Mesendoderm (in vitro differentiated cells): ENCODE data around the gene AKAP8.
"Not testable (repeated sequence)": the region's sequence is repeated elsewhere in the genome, so short reads cannot be mapped to it uniquely, and the experiment has no call there.

Experiments
- DNase-seq: peaks from one replicate; pipeline ENCODE4 v3.0.0; 2013
- H2AK5ac ChIP-seq: 2 replicates; pipeline ENCODE4 v1.6.1; 2013; ENCODE audit warnings: low read length, inconsistent platforms
- H2BK120ac ChIP-seq: 2 replicates; pipeline ENCODE4 v1.6.1; 2013; ENCODE audit warnings: low read depth, mild to moderate bottlenecking, low read length, moderate library complexity, mixed read lengths
- H2BK15ac ChIP-seq: replicated peaks from 2 replicates; pipeline ENCODE4 v1.6.1; 2013; ENCODE audit warnings: low read depth, mild to moderate bottlenecking, moderate library complexity
- H2BK5ac ChIP-seq: 2 replicates; pipeline ENCODE4 v1.6.1; 2013; ENCODE audit warnings: low read length, inconsistent platforms
- H3K18ac ChIP-seq: 2 replicates; pipeline ENCODE4 v1.6.1; 2013; ENCODE audit warnings: mild to moderate bottlenecking, low read length, mixed read lengths
- H3K23ac ChIP-seq: one replicate; pipeline ENCODE4 v1.6.1; 2013; ENCODE audit warnings: low read length
- H3K27ac ChIP-seq: 2 replicates; pipeline ENCODE4 v1.5.1; 2013; ENCODE audit warnings: low read depth, mild to moderate bottlenecking, inconsistent platforms, low read length, moderate library complexity
- H3K27me3 ChIP-seq: 2 replicates; pipeline ENCODE4 v1.6.1; 2013; ENCODE audit warnings: low read length, control low read depth, mild to moderate bottlenecking, inconsistent platforms; ENCODE audit not compliant: insufficient read depth, poor library complexity
- H3K36me3 ChIP-seq: 2 replicates; pipeline ENCODE4 v1.6.1; 2013; ENCODE audit warnings: low read length, inconsistent platforms; ENCODE audit not compliant: control insufficient read depth, insufficient read depth
- H3K4ac ChIP-seq: one replicate; pipeline ENCODE4 v1.6.1; 2013; ENCODE audit warnings: low read depth, mild to moderate bottlenecking, low read length, moderate library complexity
- H3K4me1 ChIP-seq: 2 replicates; pipeline ENCODE4 v1.6.1; 2013; ENCODE audit warnings: low read depth, low read length, inconsistent platforms; ENCODE audit not compliant: control insufficient read depth
- H3K4me2 ChIP-seq: 2 replicates; pipeline ENCODE4 v1.6.1; 2013; ENCODE audit warnings: low read length
- H3K4me3 ChIP-seq: 2 replicates; pipeline ENCODE4 v1.5.1; 2013; ENCODE audit warnings: mild to moderate bottlenecking, low read length
- H3K56ac ChIP-seq: one replicate; pipeline ENCODE4 v1.6.1; 2013; ENCODE audit warnings: low read length
- H3K79me1 ChIP-seq: 2 replicates; pipeline ENCODE4 v1.6.1; 2013; ENCODE audit warnings: low read length, inconsistent platforms
- H3K79me2 ChIP-seq: 2 replicates; pipeline ENCODE4 v1.6.1; 2013; ENCODE audit warnings: mild to moderate bottlenecking, low read length; ENCODE audit not compliant: control insufficient read depth, insufficient read depth
- H3K9ac ChIP-seq: 2 replicates; pipeline ENCODE4 v1.6.1; 2013; ENCODE audit warnings: low read length, inconsistent platforms
- H4K5ac ChIP-seq: one replicate; pipeline ENCODE4 v1.6.1; 2013; ENCODE audit warnings: low read length
- H4K8ac ChIP-seq: one replicate; pipeline ENCODE4 v1.6.1; 2013; ENCODE audit warnings: low read depth, mild to moderate bottlenecking, control low read depth, low read length, moderate library complexity
- WGBS: extraction: QIAGEN DNeasy Blood & Tissue Kit; methylation state at CpG from one replicate; pipeline ENCODE4 v1.1.7; 2013; ENCODE audit warnings: low lambda C conversion rate, missing lambda C conversion rate; ENCODE audit not compliant: insufficient coverage; ENCODE audit errors: extremely low coverage; 5-methylcytosine and 5-hydroxymethylcytosine counted together

Gene AKAP8

GRCh38 chr19:15398501-15399233 lies 19.1 kb upstream of the AKAP8 start:
- no CpG with 5 or more reads among the region's 50 CpGs for WGBS
- no peak overlapping the region for H3K4me2 ChIP-seq
- no peak overlapping the region for H3K18ac ChIP-seq
- no peak overlapping the region for H3K27ac ChIP-seq
- peaks cover 24% of the 10 kb centered on the region for H3K79me2 ChIP-seq
- no peak overlapping the region for H2BK5ac ChIP-seq
- H4K5ac ChIP-seq, result no peak overlapping the region
- peaks cover 21% of the 10 kb centered on the region for H3K79me1 ChIP-seq
- H2BK15ac ChIP-seq, result no peak overlapping the region
- H3K4me3 ChIP-seq, result no peak overlapping the region
- no peak overlapping the region for H2BK120ac ChIP-seq
- no peak overlapping the region for H4K8ac ChIP-seq
- H3K56ac ChIP-seq, result no peak overlapping the region
- H3K27me3 ChIP-seq, result no peaks in the 10 kb centered on the region
- no peak for DNase-seq
- no peaks in the 10 kb centered on the region for H3K4me1 ChIP-seq
- H3K4ac ChIP-seq, result no peak overlapping the region
- H3K9ac ChIP-seq, result no peak overlapping the region
- no peak overlapping the region for H2AK5ac ChIP-seq
- H3K36me3 ChIP-seq, result peaks cover 14% of the 10 kb centered on the region
- no peak overlapping the region for H3K23ac ChIP-seq

- H2BK15ac ChIP-seq, result no peak overlapping the region
- no CpG with 5 or more reads among the region's 11 CpGs for WGBS
- no peak overlapping the region for H3K4me3 ChIP-seq
- no peaks in the 10 kb centered on the region for H3K27me3 ChIP-seq
- H3K27ac ChIP-seq, result no peak overlapping the region
- H3K18ac ChIP-seq, result no peak overlapping the region
- H3K79me1 ChIP-seq, result peaks cover 14% of the 10 kb centered on the region
- H2BK120ac ChIP-seq, result no peak overlapping the region
- H3K79me2 ChIP-seq, result peaks cover 15% of the 10 kb centered on the region
- H4K8ac ChIP-seq, result no peak overlapping the region
- no peak overlapping the region for H3K4ac ChIP-seq
- H3K9ac ChIP-seq, result no peak overlapping the region
- DNase-seq, result no peak
- H3K4me1 ChIP-seq, result no peaks in the 10 kb centered on the region
- no peak overlapping the region for H3K4me2 ChIP-seq
- H2BK5ac ChIP-seq, result no peak overlapping the region
- H2AK5ac ChIP-seq, result no peak overlapping the region
- H4K5ac ChIP-seq, result no peak overlapping the region
- no peak overlapping the region for H3K56ac ChIP-seq
- peaks cover 12% of the 10 kb centered on the region for H3K36me3 ChIP-seq
- no peak overlapping the region for H3K23ac ChIP-seq
Measured at GRCh38 chr19:15397782-15398181, 18.2 kb upstream of the AKAP8 start.

GRCh38 chr19:15397236-15397635 lies 17.6 kb upstream of the AKAP8 start:
- Histone ChIP-seq H4K8ac (no peak overlapping the region), H3K27ac (no peak overlapping the region), H3K56ac (no peak overlapping the region), H3K36me3 (peaks cover 12% of the 10 kb centered on the region), H2BK5ac (no peak overlapping the region), H2AK5ac (no peak overlapping the region), H3K23ac (no peak overlapping the region), H3K4me1 (no peaks in the 10 kb centered on the region), H3K79me2 (peaks cover 10% of the 10 kb centered on the region), H2BK120ac (no peak overlapping the region), H3K27me3 (no peaks in the 10 kb centered on the region), H2BK15ac (no peak overlapping the region), H3K4ac (no peak overlapping the region), H4K5ac (no peak overlapping the region), H3K4me3 (no peak overlapping the region), H3K9ac (no peak overlapping the region), H3K18ac (no peak overlapping the region), H3K4me2 (no peak overlapping the region), H3K79me1 (peaks cover 14% of the 10 kb centered on the region)
- DNase-seq, result no peak
- no CpG with 5 or more reads among the region's 6 CpGs for WGBS

- H3K4me1 ChIP-seq, result no peaks in the 10 kb centered on the region
- peaks cover 12% of the 10 kb centered on the region for H3K36me3 ChIP-seq
- no peak overlapping the region for H3K56ac ChIP-seq
- no CpG with 5 or more reads among the region's 3 CpGs for WGBS
- H3K27ac ChIP-seq, result no peak overlapping the region
- H3K4ac ChIP-seq, result no peak overlapping the region
- DNase-seq, result no peak
- H3K4me2 ChIP-seq, result no peak overlapping the region
- no peak overlapping the region for H3K23ac ChIP-seq
- no peak overlapping the region for H2AK5ac ChIP-seq
- no peak overlapping the region for H3K9ac ChIP-seq
- H3K18ac ChIP-seq, result no peak overlapping the region
- peaks cover 4% of the 10 kb centered on the region for H3K79me2 ChIP-seq
- no peaks in the 10 kb centered on the region for H3K27me3 ChIP-seq
- H2BK15ac ChIP-seq, result no peak overlapping the region
- no peak overlapping the region for H2BK120ac ChIP-seq
- no peak overlapping the region for H4K5ac ChIP-seq
- peaks cover 9% of the 10 kb centered on the region for H3K79me1 ChIP-seq
- no peak overlapping the region for H4K8ac ChIP-seq
- no peak overlapping the region for H2BK5ac ChIP-seq
- H3K4me3 ChIP-seq, result no peak overlapping the region
Measured at GRCh38 chr19:15396436-15396835, 16.8 kb upstream of the AKAP8 start.

- not testable (repeated sequence) for H3K27ac ChIP-seq, H3K79me1 ChIP-seq, H2BK5ac ChIP-seq, H3K27me3 ChIP-seq, H3K18ac ChIP-seq, H3K4me3 ChIP-seq, H3K79me2 ChIP-seq, H3K56ac ChIP-seq, H3K4me2 ChIP-seq, H4K5ac ChIP-seq, H2BK15ac ChIP-seq, H3K4me1 ChIP-seq, H2AK5ac ChIP-seq, DNase-seq, H2BK120ac ChIP-seq, H3K23ac ChIP-seq, H3K4ac ChIP-seq, H4K8ac ChIP-seq, H3K9ac ChIP-seq
- H3K36me3 ChIP-seq, result peaks cover 12% of the 10 kb centered on the region
- no CpG with 5 or more reads among the region's 17 CpGs for WGBS
Measured at GRCh38 chr19:15395251-15395650, 15.7 kb upstream of the AKAP8 start.

- H3K56ac ChIP-seq, result no peak overlapping the region
- H2AK5ac ChIP-seq, result no peak overlapping the region
- H4K8ac ChIP-seq, result no peak overlapping the region
- H2BK5ac ChIP-seq, result no peak overlapping the region
- H2BK120ac ChIP-seq, result no peak overlapping the region
- H3K79me1 ChIP-seq, result peaks cover 4% of the 10 kb centered on the region
- H4K5ac ChIP-seq, result no peak overlapping the region
- H3K27ac ChIP-seq, result no peak overlapping the region
- peaks cover 12% of the 10 kb centered on the region for H3K36me3 ChIP-seq
- WGBS, result no CpG with 5 or more reads among the region's 5 CpGs
- no peak overlapping the region for H3K4me3 ChIP-seq
- no peaks in the 10 kb centered on the region for H3K27me3 ChIP-seq
- no peak overlapping the region for H3K4ac ChIP-seq
- no peak for DNase-seq
- no peak overlapping the region for H3K23ac ChIP-seq
- no peaks in the 10 kb centered on the region for H3K4me1 ChIP-seq
- no peak overlapping the region for H2BK15ac ChIP-seq
- no peak overlapping the region for H3K18ac ChIP-seq
- H3K9ac ChIP-seq, result no peak overlapping the region
- no peaks in the 10 kb centered on the region for H3K79me2 ChIP-seq
- H3K4me2 ChIP-seq, result no peak overlapping the region
Measured at GRCh38 chr19:15394426-15394825, 14.8 kb upstream of the AKAP8 start.
